DMS53 treated with DMSO at 0.1 percent for 48 hours (cell line): ENCODE measurements around the gene HOXB2.

Experiments
- DNase-seq: peaks from one replicate; lab custom pipeline; 2025; ENCODE audit not compliant: unreplicated experiment; lab: John Stamatoyannopoulos, UW

Gene HOXB2

DNA sequence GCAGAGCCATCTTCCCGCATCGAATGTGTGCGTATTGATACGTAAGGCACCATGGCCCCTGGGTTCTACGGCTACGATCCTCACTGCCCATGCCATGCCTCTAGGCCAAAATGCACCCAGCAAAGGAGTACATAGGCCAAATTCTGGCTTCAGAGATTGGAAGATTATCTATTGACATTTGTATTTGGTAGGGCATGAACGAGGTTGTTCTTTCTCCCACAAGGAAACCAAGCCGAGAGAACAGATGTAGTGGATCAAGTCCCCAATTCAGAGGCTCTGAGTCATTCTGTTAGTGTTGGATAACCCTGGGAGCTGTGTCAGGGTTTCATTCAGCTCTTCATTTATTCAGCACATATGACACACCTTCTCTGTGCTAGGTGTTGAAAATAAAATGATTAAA, 50.6 kb downstream of the HOXB2 start:
- DNase-seq = no peak
